ENCODE data around the gene ZER1.

DNA sequence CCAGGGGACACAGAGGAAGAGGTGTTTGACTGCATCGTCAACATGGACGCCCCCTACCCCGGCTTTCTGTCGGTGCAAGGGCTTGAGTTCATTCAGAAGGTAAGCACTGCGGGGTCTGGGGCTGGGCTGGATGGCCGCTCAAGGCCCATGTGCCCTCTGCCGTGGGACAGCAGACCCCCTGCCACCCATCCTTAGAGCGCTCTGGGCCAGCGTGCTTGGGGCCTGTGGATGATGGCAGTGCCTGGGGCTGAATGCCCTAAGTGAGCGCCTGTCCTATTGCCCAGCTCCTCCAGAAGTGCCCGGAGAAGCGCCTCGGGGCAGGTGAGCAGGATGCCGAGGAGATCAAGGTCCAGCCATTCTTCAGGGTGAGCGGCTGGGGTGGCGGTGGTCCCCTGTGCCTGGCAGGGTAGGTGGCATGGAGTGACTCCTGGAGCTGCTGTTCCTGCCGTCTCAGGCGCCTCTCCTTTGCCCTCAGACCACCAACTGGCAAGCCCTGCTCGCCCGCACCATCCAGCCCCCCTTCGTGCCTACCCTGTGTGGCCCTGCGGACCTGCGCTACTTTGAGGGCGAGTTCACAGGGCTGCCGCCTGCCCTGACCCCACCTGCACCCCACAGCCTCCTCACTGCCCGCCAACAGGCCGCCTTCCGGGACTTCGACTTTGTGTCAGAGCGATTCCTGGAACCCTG is 51.7 kb downstream of the ZER1 start:
- TF ChIP-seq POLR2A (IDR thresholded peaks at IDR 0.05; ENCODE audit: low read depth, low read length) (no peak), MAFK (IDR thresholded peaks at IDR 0.05; ENCODE audit: low read depth, low read length) (no peak), RAD21 (IDR thresholded peaks at IDR 0.05; ENCODE audit: low read length) (no peak), BHLHE40 (IDR thresholded peaks at IDR 0.05; ENCODE audit: low read depth, low read length) (no peak), MAZ (IDR thresholded peaks at IDR 0.05; ENCODE audit: borderline replicate concordance, low read depth, low read length) (no peak)
- TF ChIP-seq, protein P1, sequence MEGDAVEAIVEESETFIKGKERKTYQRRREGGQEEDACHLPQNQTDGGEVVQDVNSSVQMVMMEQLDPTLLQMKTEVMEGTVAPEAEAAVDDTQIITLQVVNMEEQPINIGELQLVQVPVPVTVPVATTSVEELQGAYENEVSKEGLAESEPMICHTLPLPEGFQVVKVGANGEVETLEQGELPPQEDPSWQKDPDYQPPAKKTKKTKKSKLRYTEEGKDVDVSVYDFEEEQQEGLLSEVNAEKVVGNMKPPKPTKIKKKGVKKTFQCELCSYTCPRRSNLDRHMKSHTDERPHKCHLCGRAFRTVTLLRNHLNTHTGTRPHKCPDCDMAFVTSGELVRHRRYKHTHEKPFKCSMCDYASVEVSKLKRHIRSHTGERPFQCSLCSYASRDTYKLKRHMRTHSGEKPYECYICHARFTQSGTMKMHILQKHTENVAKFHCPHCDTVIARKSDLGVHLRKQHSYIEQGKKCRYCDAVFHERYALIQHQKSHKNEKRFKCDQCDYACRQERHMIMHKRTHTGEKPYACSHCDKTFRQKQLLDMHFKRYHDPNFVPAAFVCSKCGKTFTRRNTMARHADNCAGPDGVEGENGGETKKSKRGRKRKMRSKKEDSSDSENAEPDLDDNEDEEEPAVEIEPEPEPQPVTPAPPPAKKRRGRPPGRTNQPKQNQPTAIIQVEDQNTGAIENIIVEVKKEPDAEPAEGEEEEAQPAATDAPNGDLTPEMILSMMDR (conservative IDR thresholded peaks at IDR 0.05; ENCODE audit: low read depth, low read length): no peak
